Fibroblast of skin of back (primary cell): ENCODE results near the gene HEBP1. TPM values are rescaled to one million over a fixed set of nuclear protein-coding genes. Genes with fewer than 3 reads are reported as not detected.
"Not testable (repeated sequence)": the region's sequence is repeated elsewhere in the genome, so short reads cannot be mapped to it uniquely, and the experiment has no call there.

Experiments
- DNase-seq: peaks from one replicate; pipeline ENCODE4 v3.0.0-alpha.2; 2013
- polyA plus RNA-seq, 2 experiments: library from polyadenylated mRNA; unstranded; fragments of 120-200 nt; gene quantifications; one replicate each; pipeline ENCODE4 v1.2.1, GENCODE V29; 2013; ENCODE audit not compliant: insufficient read length in 2 of 2

The HEBP1 gene, protein sequence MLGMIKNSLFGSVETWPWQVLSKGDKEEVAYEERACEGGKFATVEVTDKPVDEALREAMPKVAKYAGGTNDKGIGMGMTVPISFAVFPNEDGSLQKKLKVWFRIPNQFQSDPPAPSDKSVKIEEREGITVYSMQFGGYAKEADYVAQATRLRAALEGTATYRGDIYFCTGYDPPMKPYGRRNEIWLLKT
- polyA plus RNA-seq (2013, experiment 1 of 2; ENCODE audit: insufficient read length), result 35.9 TPM
- polyA plus RNA-seq (2013, experiment 2 of 2; ENCODE audit: insufficient read length), result 45.0 TPM

DNA sequence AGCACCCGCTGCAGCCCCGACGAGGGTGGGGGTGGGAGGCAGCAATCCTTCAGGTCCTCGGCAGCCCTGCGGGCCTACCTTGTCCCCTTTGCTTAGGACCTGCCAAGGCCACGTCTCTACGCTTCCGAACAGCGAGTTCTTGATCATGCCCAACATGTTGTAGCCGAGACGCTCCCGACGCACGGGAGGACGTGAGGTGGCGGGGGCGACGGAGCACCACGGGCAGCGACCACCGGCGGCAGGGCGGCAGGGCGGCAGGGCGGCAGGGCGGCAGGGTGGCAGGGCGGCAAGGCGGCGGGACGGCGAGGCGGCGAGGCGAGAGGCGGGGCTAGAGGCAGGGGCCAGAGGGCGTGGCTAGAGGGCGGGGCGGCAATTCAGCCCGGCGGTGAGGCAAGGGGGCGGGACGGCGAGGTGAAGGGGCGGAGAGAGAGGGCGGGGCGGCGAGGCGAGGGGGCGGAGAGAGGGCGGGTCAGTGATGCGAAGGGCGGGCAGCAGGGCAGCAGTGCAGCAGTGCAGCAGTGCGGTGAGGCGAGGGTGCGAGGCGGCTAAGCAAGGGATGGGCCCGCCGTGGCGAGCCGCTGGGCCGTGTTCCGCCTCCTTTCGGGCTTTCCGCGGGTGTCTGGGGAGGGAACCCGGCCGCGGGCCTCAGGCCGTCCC, at the start of gene HEBP1:
HEBP1 (minus strand) TSS at position 307 of the 657 bp plus-strand sequence; CDS start at position 156, 151 bp downstream.
- peak; percentile 86 for DNase-seq

DNA sequence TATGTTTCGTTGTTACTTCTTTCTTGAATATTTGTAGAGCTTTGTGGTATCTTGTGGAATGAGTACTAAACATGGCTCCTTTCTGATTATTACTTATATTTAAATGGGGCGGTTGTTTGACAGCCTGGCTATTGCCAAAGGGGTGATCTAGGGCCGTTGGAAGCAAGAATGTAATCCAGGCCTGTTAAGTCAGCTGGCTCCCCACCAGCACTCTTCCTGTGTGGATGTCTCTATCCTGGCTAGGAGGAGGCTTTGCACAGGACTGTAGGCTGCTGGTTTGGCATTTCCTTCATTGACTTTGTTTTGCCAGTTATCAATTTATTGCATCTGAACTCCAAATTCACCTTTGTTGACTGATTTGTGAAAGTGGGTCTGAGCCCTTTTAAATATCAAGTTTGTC, 49.8 kb upstream of the HEBP1 start:
- DNase-seq, result peak; percentile 26

DNA sequence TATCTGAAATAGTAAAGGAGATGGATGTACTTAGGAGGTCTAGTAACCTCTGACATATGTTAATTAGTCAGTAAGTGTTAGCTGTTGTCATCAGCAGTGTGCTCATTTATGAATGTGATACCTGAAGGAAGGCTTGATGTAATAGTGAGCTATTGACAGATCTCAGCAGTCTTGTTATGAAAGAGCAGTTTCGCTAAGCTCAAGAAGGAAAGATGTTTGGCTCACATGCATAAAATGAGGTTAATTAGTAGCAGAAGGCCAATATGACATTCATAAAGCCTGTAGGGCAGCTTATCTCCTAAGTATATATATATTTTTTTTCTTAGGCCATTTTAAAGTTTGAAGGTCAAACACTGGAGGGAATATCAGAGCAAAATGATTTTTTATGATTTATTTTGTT, 46.9 kb upstream of the HEBP1 start:
- no peak for DNase-seq

DNA sequence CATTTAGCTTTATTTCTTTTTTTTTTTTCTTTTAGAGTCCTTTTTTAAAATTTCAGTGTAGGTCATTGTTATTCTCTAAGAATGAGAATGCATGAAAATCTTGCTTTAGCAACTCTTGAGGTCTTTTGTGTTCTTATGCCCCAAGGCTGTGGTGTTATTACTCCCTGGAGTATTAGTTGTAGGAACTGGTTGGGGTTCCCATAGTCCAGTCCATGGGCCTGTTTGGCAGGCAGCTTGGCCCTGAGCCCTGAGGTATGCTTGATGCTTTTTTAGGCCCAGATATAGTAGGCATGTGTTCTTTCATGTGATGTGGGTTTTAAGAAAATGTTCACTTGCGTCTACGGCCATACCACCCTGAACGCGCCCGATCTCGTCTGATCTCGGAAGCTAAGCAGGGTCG, 45.8 kb upstream of the HEBP1 start:
- DNase-seq, result no peak

DNA sequence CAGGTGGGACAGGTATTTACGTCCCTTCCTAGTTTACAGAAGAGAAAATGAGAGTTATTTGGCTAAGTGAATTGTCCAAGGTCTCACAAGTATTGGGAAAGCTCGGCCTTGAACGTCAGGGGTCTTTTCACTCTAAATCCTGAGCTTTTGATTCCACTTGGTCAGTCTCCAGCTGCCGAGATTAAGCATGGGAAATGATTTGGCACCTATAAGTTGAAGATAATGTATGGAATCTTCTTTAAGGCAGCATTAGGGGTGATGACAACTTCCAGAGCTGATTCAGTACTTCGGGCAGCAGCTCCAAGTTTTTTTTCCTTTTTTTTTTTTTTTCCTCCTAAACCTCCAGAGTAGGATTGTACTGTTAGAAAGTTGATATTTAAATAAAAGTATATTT, 44.8 kb upstream of the HEBP1 start:
- peak; percentile 16 for DNase-seq

DNA sequence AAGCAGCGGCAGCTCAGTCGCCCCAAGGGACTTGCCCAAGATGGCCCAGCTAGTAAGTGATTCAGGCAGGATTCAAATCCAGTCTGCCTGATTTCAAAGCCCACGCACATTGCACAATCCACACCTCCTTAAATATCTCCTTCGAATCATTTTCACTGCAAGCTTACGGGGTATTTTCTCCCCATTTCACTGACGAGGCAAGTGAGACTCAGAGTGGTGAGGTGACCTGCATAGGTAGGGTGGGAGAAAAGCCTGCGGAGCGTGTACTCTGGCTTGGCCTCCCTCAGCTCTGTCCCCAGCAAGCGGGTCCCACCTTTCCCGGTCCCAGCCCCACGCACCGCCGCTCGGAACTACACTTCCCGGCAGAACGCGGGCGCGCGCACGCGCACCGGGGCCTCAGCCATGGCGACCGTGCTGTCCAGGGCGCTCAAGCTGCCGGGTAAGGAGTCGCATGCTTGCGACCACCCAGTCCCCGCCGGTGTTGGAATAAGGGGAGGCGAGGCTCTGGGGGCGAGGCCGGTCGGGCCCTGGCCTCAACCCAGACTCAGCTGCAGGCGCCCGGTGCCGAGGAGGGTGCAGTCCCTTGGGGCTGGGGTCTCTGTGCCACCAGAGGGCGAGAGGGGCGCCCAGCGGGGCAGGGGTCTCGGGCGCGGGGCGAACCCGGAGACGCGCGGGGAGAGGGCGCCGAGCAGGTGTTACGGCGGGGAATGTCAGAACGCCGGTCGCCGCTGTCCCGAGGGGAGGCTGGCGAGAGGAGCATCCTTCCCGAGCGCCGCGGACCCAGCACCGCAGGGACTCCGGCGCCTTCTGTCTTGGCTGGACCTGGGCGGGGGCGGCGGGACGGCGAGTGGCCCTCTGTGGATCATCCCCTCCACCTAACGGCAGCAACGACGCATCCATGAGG, 44.2 kb upstream of the HEBP1 start, which contains the start of gene FAM234B:
FAM234B (plus strand) TSS at position 380 of the 904 bp plus-strand sequence; CDS start at position 403, 23 bp downstream.
- peak; percentile 58 for DNase-seq

DNA sequence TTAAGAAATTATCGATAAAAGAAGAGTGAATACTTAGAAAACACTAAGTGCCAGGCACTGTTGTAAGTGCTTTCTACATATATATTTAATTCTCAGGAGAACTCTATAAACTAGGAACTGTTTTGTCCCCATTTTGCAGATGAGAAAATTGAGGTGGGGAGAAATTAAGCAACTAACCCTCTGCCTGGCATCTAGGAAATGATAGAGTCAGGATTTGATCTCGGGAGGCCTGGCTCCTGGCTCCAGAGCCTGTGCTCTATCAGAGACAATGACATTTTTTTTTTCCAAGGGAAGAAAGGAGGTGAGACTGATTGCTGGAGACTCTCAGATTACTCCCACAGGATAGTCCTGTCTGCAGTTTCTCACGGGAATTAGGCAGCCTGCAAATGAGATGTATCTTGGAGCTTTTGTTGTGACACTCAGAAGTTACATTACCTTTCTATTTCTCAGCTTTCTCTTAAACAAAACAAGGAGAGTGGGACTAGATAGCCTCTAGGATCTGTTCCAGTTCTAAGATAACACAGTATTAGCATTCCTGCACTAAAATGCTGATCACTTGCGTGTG, 42.7 kb upstream of the HEBP1 start:
- no peak for DNase-seq

DNA sequence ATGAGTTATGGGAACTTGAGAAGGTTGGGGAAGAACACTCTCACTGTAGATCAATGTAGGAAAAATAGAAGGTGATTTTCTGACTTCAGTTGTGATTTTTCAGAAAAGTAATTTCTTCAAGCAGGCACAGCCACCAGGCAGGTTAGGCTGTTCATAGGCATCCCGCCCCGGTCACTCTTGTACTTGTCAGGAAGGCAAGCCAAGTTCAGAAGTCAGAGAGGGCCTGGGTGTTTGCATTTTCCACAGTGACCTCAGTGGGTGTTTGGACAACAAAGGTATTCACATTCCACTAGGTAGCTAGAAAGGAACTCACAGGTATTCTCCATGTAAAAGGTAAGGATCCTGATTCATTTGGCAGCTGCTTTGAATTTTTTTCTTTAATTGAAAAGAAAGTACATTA, 41.2 kb upstream of the HEBP1 start:
- DNase-seq, result no peak

DNA sequence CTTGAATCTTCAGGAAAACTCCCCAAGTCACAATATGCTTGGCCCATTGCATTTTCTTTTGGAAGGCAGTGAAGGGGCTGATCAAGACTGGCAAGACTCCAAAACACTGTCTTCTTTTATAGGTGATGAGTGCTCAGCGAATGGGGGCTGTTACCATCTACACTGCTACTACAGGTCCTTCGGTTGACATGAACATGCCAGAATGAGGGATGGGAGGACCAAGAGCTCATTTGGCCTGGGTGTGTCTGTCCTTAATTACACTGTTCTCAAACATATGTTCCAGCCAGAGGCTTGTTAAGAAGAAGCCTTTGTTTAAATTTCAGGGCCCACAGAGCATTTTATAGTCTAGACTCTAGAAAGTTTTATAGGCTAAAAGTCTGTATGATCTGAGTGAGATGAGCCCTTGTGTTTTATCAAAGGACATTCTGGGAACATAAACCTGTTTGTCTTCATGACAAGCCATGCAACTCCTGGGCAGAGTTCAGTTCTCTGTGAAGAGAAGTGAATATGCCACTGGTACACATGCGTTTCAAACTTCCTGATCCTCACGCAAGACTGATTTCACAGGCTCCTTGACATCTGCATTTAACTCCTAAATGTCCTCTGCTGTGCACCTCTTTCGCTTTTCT, 39.4 kb upstream of the HEBP1 start:
- DNase-seq, result no peak

DNA sequence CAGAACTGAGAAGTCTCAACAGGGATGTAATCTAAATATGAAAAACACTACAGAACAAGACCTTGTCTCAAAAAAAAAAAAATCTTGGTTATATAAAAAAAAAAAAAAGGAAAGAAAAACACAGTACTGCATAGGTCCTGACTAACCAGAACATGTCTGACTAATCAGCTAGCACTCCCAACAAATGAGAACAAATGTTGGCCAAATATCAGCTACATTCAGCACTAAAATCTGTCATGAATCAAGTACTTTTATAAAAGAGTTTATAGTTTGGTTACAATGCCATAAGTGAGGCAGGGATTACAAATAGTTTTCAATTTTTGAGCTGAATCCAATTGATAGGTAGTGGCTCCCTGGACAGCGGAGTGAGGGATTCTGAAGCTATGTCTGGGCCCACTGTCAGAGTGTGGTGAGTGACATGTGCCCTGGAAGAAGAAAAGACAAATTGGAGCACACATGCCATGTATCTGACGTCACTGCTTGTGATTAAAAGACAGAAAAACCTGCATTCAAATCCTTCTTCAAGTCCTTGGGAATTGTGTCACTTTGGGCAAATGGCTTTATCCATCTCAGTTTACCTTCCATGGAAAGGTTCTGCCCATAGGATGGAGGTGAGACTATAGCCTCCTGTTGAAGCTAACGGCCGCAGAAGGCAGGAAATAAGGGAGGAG, 38.6 kb upstream of the HEBP1 start:
- DNase-seq, result peak; percentile 82

DNA sequence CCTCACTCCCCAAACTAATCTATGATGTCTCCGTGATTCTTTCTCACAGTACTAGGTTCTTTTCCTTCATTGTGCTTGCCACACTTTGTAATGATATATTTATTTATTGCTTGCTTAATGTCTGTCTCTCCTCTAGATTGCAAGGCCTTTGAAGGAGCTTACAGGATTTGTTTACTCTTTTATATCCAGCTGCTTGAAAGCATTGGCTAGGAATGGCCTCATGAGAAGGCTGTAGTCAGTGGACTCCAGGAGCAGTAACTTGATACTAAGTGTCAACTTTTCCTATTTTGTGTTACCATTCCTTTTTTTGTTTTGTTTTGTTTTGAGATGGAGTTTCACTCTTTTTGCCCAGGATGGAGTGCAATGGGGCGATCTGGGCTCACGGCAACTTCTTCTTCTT, 36.8 kb upstream of the HEBP1 start:
- DNase-seq, result no peak

DNA sequence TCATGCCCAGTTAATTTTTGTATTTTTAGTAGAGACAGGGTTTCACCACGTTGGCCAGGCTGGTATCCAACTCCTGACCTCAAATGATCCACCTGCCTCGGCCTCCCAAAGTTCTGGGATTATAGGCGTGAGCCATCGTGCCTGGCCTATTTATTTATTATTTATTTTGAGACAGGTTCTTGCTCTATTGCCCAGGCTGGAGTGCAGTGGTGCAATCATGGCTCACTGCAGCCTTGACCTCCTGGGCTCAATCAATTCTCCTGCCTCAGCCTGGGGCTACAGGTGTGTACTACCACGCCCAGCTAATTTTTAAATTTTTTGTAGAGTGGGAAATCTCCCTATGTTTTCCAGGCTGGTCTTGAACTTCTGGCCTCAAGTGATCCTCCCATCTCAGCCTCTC, 35.3 kb upstream of the HEBP1 start:
- not testable (repeated sequence) for DNase-seq

DNA sequence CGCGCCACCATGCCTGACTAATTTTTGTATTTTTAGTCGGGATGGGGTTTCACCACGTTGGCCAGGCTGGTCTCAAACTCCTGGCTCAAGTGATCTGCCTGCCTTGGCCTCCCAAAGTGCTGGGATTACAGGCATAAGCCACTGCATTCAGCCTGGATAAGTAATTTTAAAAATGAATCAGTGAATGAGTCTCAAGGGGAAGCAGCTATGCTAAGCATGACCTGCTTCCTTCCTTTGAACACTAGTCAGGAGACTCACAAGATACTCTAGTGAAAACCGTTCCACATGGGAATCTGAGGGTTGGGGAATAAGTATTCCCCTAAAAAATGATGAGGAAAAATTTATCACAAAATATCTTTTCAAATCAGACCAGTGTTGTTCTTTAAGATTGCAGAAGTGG, 33.4 kb upstream of the HEBP1 start:
- peak; percentile 24 for DNase-seq

DNA sequence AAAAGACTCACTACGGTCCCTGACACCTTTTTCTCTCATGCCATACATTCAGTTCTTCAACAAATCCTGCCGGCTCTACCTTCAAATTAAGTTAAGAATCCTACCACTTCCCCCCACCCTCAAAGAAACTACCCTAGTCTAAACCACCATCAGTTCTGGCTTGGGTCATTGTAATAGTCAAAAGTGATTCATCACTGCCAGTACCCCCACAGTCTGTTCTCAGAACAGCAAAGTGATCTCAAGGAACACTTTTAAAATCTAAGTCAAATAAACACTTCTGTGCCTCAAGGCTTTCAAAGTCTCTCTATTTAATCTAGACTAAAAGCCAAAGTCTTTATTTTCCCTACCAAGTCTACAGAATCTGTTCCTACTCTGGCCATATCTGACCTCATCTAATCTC, 32.1 kb upstream of the HEBP1 start:
- DNase-seq, result no peak

DNA sequence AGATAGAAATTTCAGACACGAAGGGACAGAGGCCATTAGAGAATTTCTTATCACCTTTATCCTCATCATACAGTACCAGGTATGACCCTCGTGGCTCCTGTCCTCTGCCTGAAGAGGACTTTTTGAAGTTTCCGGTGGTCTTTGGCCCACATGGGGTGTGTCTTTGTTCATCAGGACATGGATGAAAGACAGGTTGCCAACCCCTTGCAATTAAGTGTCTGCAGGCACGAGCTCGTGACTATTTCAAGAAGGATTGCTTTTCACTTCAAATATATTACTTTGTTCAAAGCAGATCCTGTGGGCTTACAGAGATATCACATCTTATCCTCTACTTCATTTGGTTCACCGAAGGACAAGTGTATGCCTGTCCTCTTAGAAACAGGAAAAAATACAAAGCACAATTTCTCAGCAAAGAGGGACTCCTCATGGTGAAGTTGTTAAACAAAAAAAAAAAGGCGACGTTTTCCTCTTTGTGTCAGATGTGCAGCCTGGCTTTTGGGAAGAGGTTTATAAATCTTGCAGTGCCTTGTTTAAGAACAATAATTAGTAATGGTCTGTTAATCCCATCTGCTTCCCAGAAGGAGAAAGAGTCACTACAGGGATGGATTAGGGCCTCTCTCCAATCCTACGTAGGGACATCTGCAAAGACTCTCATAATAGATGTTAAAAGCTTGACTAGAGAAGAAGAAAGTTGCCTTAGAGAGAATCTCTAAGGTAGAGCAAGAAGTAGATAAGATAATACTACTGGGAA, 30.7 kb upstream of the HEBP1 start:
- DNase-seq, result no peak

DNA sequence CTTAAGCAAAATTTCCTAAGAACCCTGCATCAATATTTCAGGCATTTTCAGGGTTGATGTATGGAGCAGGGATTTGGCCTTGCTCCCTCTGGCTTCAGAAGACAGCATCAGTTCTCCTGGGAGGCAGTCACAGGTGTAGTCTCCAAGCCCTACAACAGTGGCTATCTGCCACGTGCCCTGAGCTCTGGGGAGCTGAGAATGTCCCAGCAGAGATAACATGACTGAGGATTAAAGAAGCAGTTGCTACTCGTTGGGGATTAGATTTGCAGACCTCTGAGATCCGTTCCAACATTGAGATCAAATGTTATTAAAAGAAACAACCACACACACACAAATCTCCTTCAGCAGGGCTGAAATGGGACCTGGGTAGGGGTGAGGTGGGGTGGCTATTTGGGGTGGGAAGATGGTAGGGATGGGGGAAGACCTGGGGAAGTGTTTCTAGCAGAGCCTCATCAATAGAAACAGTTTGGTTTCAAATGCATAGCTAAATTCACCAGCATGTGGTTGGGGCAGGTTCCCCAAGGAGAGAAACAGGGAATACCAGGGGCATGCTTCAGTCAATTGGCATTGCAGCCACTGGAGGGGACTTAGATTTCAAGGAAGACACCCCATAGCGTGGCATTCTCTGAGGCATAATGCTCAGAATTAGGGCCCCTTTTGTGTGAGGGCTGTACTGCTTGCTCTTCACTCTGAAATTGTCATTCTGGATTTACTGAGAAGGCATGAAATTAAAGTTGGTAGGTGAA, 28.9 kb upstream of the HEBP1 start:
- no peak for DNase-seq

DNA sequence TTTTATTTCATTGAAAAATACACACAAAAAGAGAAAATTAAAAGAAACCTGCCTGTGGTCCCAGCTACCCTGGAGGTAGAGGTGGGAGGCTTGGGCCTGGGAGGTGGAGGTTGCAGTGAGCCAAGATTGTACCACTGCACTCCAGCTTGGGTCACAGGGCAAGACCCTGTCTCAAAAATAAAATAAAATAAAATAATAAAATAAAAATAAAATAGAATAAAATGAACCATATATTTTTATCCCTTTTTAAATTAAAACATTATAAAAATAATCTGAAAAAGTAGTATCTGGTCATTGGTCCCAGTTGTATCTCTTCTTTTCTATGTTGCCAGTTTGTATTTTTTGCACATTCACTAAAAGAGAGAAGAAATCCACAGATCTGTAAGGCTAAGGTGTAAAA, 27.4 kb upstream of the HEBP1 start:
- no peak for DNase-seq

DNA sequence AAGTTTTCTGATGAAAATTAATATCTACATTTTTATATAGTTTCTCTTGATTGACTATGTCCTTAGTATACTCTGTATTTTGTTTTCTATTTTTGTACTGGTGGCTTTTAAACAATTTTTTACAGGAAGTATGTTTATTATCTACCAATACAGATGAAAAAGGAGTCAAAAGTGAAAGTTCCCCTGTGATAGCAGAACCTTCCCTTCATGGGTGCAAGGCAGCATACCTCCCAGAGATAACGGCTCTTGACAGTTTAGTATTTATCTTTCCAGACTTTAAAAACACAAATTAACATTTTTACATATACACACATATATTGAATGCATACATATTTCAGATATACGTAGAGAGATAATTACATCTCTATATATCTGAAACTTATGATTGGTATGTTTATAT, 27.0 kb upstream of the HEBP1 start:
- DNase-seq, result no peak

DNA sequence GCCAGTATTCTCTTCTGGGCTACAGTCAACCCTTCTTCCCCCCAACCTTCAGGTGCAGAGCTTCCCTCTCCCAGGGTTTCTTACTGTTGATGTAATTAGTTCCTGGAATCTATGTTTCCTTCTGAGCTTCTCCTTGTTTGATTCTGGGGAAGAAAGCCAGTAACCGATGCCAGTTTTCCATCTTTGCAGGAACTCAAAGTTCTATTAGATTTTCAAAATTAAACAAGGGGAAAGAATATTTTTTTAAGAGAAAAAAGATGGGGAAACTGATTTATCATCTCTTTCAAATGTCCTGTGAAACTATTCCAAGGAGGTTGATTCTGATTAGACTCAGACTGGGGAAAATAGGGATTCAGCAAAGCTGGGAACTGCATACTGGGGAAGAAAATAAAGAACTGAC, 26.2 kb upstream of the HEBP1 start:
- DNase-seq, result no peak

DNA sequence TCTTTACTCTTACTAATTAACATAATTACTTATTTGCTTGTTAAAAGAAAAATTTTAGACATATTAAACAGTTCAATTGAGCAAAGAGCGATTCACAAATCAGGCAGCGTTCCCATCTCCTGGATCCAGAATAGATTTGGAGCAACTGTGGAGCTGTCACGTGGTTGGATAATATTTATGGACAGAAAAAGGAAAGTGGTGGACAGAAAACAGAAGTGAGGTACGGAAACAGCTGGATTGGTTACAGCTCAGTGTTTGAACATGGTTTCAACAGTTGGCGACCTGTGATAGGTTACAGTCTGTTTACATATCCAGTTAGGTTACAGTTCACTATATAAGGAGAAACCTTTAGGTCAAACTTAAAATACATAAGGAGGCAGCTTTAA, 24.5 kb upstream of the HEBP1 start:
- DNase-seq, result no peak
